Activated T-cell treated with anti-CD3 and anti-CD28 coated beads, Interleukin-2, amount 50 U/mL, for 72 hours (primary cell): ENCODE measurements around the gene PREX1. TPM values are rescaled to one million over a fixed set of nuclear protein-coding genes. Genes with fewer than 3 reads are reported as not detected.
A peak's percentile ranks its signal among the peaks of the same experiment; 100 is the strongest.

Source experiments
- ATAC-seq, 2 donors: fragments of 150-1000 bp; cut with Tn5 transposase; replicated peaks in 1 of 2; 2 replicates each; pipeline ENCODE4 v1.10.0; 2021; ENCODE audit warnings: moderate library complexity in 2 of 2, mild to moderate bottlenecking in 1 of 2
- DNase-seq, 2 donors: peaks; one replicate each; pipeline ENCODE4 v3.0.0; 2021 to 2022; ENCODE audit warnings: mixed read lengths in 1 of 2
- H3K27ac Mint-ChIP-seq: one replicate; pipeline ENCODE4 v1.8.0; 2022; ENCODE audit warnings: mild to moderate bottlenecking, moderate library complexity, mixed read lengths
- H3K27me3 Mint-ChIP-seq: one replicate; pipeline ENCODE4 v1.8.0; 2022; ENCODE audit warnings: low read depth, mixed read lengths
- H3K36me3 Mint-ChIP-seq, 2 donors: one replicate each; pipeline ENCODE4 v1.8.0; 2022; ENCODE audit warnings: mixed read lengths in 2 of 2, mild to moderate bottlenecking in 1 of 2; ENCODE audit not compliant: insufficient read depth in 2 of 2
- H3K4me1 Mint-ChIP-seq: one replicate; pipeline ENCODE4 v1.8.0; 2022; ENCODE audit warnings: low read depth, mixed read lengths
- H3K4me3 Mint-ChIP-seq, 2 donors: one replicate each; pipeline ENCODE4 v1.8.0; 2022; ENCODE audit warnings: mild to moderate bottlenecking in 2 of 2, mixed read lengths in 2 of 2, moderate library complexity in 2 of 2
- H3K9me3 Mint-ChIP-seq, 2 donors: one replicate each; pipeline ENCODE4 v1.8.0; 2022; ENCODE audit warnings: mixed read lengths in 2 of 2
- total RNA-seq, 2 donors: library from RNA; stranded (reverse); gene quantifications; one replicate each; pipeline ENCODE4 v1.2.3, GENCODE V29; 2022

The PREX1 gene
- total RNA-seq, 2 donors from 2014 or later, result 85.6 to 112 TPM

DNA sequence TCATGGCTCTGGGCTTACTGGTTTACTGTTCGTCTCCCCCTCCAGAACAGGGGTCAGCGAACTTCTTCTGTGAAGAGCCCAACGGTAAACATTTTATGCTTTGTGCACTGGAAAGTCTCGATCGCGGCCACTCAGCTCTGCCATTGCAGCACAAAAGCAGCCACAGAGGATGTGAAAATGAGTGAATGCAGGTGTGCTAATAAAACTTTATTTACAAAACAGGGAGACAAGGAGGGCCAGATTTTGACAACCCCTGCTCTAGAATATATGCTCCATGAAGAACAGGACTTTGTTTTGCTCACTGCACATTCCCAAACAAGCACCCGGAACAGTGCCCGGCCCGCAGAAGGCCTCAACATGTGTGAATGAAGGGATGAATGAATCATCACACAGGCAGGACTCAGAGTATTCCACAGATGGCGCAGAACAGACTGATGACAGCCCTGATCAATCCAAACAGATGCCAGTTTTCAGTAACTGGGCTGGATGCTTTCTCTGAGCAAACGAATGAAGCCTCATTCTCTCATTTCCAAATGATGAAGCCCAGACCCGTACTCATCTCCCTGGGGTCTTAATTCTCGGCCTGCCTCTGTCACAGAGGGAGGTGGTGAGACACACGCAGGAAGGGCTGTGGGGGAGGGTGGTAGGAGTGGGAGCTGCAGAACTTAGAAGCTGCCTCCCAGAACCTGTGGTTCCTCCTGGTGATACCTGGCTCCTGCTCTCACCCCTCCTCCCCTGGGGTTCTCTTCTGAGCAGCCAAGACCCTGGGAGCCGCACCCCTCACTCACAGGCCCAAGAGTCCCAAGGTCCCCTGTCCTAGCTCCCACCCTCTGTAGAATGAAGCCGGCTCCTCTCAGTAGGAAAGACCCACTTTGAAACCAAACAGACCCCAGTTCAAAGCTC lies 196.4 kb downstream of the PREX1 start:
- Mint-ChIP-seq H3K4me1 (peaks cover 11% of the 10 kb centered on the region), H3K4me3 (no peak overlapping the region), H3K27me3 (no peaks in the 10 kb centered on the region), H3K36me3 (peaks cover 11 to 23% of the 10 kb centered on the region in 2 donors), H3K27ac (no peak overlapping the region), H3K9me3 (no peaks in the 10 kb centered on the region)
- no peak for DNase-seq
- no peak for ATAC-seq

- ATAC-seq (no peak), DNase-seq (no peak)
- peaks cover 11 to 23% of the 10 kb centered on the region in 2 donors for H3K36me3 Mint-ChIP-seq
- peaks cover 11% of the 10 kb centered on the region for H3K4me1 Mint-ChIP-seq
- no peak overlapping the region for H3K27ac Mint-ChIP-seq
- H3K9me3 Mint-ChIP-seq, result no peaks in the 10 kb centered on the region
- H3K27me3 Mint-ChIP-seq, result no peaks in the 10 kb centered on the region
- H3K4me3 Mint-ChIP-seq, result no peak overlapping the region
Measured at GRCh38 chr20:48630342-48631075, 197.3 kb downstream of the PREX1 start.

DNA sequence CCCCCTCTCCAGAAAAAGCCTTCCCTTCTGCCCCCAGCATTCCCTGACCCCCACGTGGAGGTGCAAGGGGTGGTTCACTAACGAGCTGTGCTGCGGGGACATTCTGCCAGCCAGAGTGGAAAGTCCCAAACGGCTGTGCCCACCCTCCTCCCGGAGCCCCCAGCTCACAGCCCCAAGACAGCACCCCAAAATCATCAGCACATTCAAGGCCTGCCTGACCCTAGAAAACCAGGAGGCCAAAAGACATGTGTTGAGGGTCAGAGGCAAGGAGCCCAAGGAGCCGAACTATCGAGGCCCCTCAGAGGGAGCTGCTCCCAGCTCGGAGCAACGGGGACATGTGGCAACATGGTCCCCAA lies 197.9 kb downstream of the PREX1 start:
- Mint-ChIP-seq H3K4me1 (peaks cover 11% of the 10 kb centered on the region), H3K27me3 (no peaks in the 10 kb centered on the region), H3K4me3 (no peak overlapping the region), H3K27ac (peak overlapping the region; percentile 25), H3K36me3 (peaks cover 12 to 17% of the 10 kb centered on the region in 2 donors), H3K9me3 (no peaks in the 10 kb centered on the region)
- DNase-seq (no peak), ATAC-seq (no peak)

DNA sequence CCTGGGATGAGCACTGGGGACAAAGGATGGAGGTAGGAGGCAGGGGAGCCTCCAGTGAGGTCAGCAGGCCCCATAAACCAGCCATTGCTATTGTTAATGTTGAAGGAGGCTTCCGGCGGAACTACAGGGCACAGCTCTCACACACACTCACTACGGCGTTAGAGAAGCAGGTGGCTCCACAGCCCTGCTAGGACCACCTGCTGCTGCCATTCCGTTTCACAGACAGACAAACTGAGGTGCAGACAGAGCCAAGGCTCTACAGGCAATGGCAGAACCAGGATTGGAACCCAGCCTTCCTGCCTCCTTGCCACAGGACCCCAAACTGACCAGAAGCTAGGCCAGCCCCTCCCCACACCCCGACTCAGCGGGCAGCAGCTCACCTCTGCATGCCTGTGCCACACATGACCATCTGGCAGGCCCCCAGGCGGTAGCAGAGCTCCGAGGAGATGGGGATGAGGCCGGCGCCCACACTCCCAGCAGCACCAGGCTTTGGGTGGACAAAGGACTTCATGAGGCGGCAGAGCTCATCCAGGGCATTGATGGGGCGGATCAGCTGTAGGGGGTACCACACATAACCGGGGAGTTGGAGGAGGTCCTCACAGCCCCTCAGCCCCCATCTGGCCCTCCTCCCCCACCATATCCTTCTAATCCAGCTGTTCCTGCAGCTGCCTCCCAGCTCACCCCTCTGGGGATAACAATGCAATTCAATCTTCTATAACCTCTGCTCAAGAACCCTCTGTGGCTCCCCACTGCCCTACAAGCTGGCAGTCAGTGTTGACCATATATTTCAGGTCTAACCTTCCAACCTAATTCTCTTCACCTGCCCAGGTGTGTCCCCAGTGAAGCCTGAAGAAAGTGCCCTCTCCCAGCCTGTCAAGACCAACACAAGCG lies 198.5 kb downstream of the PREX1 start:
- Mint-ChIP-seq H3K27me3 (no peaks in the 10 kb centered on the region), H3K4me3 (no peak overlapping the region), H3K36me3 (peaks cover 10 to 14% of the 10 kb centered on the region in 2 donors), H3K4me1 (peaks cover 11% of the 10 kb centered on the region), H3K27ac (peak overlapping the region; percentile 25), H3K9me3 (no peaks in the 10 kb centered on the region)
- no peak for ATAC-seq
- DNase-seq, result no peak

DNA sequence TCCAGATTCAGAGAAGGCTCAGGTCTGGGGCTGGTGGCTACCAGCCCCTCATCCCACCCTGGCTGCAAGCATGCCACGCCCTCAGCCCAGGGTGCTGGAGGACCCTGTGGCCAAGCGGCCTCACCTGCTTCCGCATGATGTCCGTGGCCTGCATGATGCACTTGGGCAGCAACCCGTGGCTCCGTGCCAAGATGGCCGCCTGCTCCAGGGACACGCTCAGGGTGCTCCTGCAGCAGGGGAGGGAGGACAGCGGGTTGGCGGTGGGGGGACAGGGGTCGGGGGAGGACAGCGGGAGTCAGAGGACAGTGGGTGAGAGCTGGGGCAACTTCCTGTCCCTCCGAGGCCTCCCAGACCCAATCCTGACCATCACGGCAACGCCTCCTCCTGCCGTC lies 200.1 kb downstream of the PREX1 start:
- no peak overlapping the region for H3K27ac Mint-ChIP-seq
- no peak for ATAC-seq
- H3K36me3 Mint-ChIP-seq, result peaks cover 5 to 8% of the 10 kb centered on the region in 2 donors

GRCh38 chr20:48626938-48627736 lies 200.7 kb downstream of the PREX1 start:
- Mint-ChIP-seq H3K4me3 (no peak overlapping the region), H3K36me3 (peaks cover 5 to 8% of the 10 kb centered on the region in 2 donors), H3K27me3 (no peaks in the 10 kb centered on the region), H3K9me3 (no peaks in the 10 kb centered on the region), H3K4me1 (peaks cover 11% of the 10 kb centered on the region), H3K27ac (peak overlapping the region; percentile 75)
- DNase-seq (no peak), ATAC-seq (no peak)

More for the DNA sequence above, 200.1 kb downstream of the PREX1 start:
- H3K4me1 Mint-ChIP-seq, result peaks cover 11% of the 10 kb centered on the region
- no peaks in the 10 kb centered on the region for H3K9me3 Mint-ChIP-seq
- H3K27me3 Mint-ChIP-seq, result no peaks in the 10 kb centered on the region
- H3K4me3 Mint-ChIP-seq, result no peak overlapping the region
- DNase-seq, result no peak

DNA sequence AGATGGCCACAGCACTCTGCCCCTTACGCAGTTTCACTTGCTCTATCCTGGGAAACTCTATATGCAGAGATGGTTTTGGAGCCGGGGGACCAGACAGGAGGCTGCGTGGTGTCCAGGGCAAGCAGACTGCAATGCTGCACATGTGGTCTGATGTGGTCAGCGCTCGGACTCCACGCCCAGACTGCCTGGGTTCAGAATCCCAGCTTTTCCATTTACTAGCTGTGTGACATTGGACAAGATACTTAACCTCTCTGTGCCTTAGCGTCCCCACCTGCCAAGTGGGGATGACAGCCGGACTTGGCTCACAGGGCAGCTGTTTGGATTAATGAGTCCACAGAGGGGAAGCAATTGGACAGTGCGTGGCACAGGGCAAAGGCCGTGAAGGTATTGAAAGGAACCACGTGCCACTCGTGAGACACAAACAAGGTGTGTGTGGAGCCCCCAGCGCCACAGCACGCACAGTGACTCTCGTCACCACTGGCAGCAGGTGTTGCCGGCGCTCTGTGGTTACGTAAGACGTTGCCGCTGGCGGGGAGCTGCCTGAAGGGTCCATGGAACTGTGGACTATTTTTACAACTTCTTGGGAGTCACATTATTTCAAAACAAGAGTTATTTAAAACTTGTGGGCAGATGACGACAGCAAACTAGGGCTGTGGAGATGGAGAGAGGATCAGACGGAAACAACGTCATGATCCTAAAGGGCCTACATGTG lies 201.4 kb downstream of the PREX1 start:
- H3K36me3 Mint-ChIP-seq, result peaks cover 5 to 8% of the 10 kb centered on the region in 2 donors
- no peak for DNase-seq
- ATAC-seq, result no peak
- H3K27me3 Mint-ChIP-seq, result no peaks in the 10 kb centered on the region
- no peak overlapping the region for H3K4me3 Mint-ChIP-seq
- peaks cover 13% of the 10 kb centered on the region for H3K4me1 Mint-ChIP-seq
- H3K27ac Mint-ChIP-seq, result peak overlapping the region; percentile 26
- H3K9me3 Mint-ChIP-seq, result no peaks in the 10 kb centered on the region

DNA sequence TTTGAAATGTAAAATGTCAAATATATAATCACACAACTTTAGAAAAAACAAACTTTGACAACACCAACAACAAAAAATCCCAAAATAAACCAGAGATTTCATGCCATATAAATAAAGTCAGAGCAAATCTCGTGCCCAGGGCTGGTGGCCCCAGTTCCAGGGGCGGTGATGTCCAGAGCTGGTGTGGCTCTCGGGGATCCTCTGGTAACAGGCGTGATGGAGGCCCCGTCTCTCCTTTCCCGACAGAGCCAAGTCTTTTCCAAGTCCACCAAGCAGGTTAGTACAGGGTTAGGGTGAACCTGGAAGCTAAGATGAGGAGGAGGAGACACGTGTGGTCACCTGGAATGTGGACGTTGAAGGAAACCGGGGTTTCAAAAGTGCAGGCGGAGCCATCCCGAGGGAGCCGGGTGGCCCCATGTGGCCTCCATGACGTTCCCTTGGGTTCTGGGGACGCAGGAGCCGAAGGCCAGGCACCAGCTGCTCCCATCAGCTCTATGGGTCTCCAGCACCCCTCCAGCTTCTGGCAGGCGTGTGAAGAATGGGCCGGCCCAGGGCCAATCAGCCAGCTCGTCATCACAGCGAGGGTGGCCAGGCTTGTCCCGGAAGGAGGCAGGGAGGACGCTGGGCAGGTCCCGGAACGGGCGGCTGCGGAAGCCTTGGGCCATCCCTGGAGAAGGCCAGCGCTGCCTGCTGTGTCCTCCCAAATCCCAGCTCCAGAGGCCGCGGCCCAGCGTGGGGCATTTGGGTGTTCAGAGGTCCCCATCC lies 202.5 kb downstream of the PREX1 start:
- ATAC-seq (no peak), DNase-seq (no peak)
- H3K9me3 Mint-ChIP-seq, result no peaks in the 10 kb centered on the region
- H3K4me1 Mint-ChIP-seq, result peaks cover 22% of the 10 kb centered on the region
- H3K4me3 Mint-ChIP-seq, result no peak overlapping the region
- H3K27ac Mint-ChIP-seq, result no peak overlapping the region
- H3K27me3 Mint-ChIP-seq, result no peaks in the 10 kb centered on the region
- H3K36me3 Mint-ChIP-seq, result peaks cover 5 to 8% of the 10 kb centered on the region in 2 donors

DNA sequence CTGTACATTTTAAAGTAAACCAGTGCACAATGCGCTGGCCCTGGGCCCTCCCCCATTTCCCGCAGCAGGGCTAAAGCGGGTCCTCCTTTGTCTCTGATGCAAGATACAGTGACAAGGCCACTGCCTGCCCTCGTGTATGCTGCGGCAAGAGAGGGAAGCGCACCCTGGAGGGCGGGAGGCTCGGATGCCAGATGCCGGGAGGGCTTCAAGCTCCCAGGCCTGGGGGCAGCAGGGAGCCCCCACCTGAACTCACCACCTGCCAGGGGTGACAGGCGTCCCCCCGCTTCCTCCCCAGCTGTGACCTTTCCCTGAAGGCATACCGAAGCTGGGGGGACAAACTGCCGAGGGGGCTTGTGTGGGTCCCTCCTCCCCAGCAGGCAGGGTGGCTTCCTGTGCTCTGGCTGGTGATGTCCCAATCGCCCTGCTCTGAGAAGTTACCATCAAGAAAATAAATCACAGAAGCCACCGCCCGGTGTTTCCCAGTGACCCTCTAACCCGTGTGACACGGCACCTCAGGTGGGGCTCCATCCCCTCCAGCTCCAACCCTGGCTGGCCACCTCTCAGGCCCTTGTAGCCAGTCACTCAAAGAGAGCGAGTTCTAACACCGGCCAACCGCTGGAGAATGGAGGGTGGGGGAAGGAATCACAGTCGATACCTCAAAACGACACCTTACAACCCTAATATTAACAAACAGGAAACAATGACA lies 203.3 kb downstream of the PREX1 start:
- no peak for DNase-seq
- H3K4me3 Mint-ChIP-seq, result no peak overlapping the region
- H3K4me1 Mint-ChIP-seq, result peaks cover 22% of the 10 kb centered on the region
- ATAC-seq, result no peak
- H3K27me3 Mint-ChIP-seq, result no peaks in the 10 kb centered on the region
- no peaks in the 10 kb centered on the region for H3K9me3 Mint-ChIP-seq
- H3K27ac Mint-ChIP-seq, result no peak overlapping the region
- peaks cover 3 to 8% of the 10 kb centered on the region in 2 donors for H3K36me3 Mint-ChIP-seq

DNA sequence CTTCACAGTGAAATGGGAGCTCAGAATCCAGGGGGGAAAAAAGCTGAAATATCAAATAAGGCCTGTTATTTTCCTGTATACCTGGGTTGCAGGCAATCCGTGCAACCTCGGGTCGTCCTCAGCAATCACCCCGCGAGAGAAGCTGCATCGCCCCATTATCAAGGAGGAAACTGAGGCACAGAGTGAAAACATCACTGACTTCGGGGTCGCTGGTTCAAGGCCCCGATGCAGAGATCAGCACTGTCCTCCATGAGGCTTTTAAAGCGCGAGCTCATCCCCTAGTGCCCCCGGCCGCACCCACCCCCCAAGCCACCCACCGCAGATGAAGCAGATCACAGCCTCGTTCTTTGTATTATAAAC lies 203.9 kb downstream of the PREX1 start:
- no peak for DNase-seq
- Mint-ChIP-seq H3K9me3 (no peaks in the 10 kb centered on the region), H3K27ac (no peak overlapping the region), H3K4me1 (peaks cover 22% of the 10 kb centered on the region), H3K36me3 (peaks cover 3 to 8% of the 10 kb centered on the region in 2 donors), H3K27me3 (no peaks in the 10 kb centered on the region), H3K4me3 (no peak overlapping the region)
- no peak for ATAC-seq
